Measurements from ENCODE around the gene SLC26A2.

SLC26A2 gene

GRCh38 chr5:149999359-149999758, 38.8 kb downstream of the SLC26A2 start:
- Histone ChIP-seq H4K8ac (ENCODE audit: low read depth, low read length) (no peak overlapping the region), H2BK5ac (ENCODE audit: low read length) (no peak overlapping the region), H3K9ac (ENCODE audit: low read length) (peak overlapping the region; percentile 11), H3K4me2 (ENCODE audit: low read length) (no peak overlapping the region), H2AK5ac (ENCODE audit: low read length) (no peak overlapping the region), H3K4me1 (ENCODE audit: control insufficient read depth, low read depth, low read length) (peaks cover 7% of the 10 kb centered on the region), H3K27me3 (ENCODE audit: insufficient read depth, low read length, poor library complexity) (no peaks in the 10 kb centered on the region), H3K27ac (ENCODE audit: low read depth, low read length) (no peak overlapping the region), H2BK120ac (ENCODE audit: low read depth, low read length) (no peak overlapping the region), H3K4me3 (ENCODE audit: low read length) (no peak overlapping the region), H3K79me1 (ENCODE audit: low read length) (peaks cover 7% of the 10 kb centered on the region), H3K18ac (ENCODE audit: low read length) (no peak overlapping the region), H3K36me3 (ENCODE audit: control insufficient read depth, insufficient read depth, low read length) (no peaks in the 10 kb centered on the region), H3K23ac (ENCODE audit: low read length) (no peak overlapping the region), H4K5ac (ENCODE audit: low read length) (no peak overlapping the region), H3K79me2 (ENCODE audit: control insufficient read depth, insufficient read depth, low read length) (peaks cover 20% of the 10 kb centered on the region), H3K4ac (ENCODE audit: low read depth, low read length) (no peak overlapping the region), H2BK15ac (replicated peaks; ENCODE audit: low read depth) (no peak overlapping the region), H3K56ac (ENCODE audit: low read length) (no peak overlapping the region)
- DNase-seq = no peak
- WGBS (ENCODE audit: extremely low coverage, insufficient coverage, low lambda C conversion rate) = no CpG with 5 or more reads among the region's 3 CpGs

DNA sequence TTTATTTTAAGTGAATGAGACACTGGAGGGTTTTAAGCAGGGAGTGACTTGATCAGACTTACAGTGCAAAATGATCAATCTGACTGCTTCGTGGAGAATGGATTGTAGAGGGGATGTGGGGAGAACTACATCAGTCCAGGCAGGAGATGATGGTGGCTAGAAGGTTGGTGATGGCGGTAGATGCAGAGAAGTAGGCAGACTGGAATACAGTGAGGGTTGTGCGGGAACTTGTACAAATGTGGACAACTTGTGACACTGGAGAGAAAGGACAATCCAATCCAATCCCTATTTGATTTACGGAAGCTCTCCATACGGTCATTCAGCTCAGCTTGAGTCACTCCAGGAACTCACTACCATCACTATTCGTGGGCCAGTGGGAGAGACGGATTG, 39.3 kb downstream of the SLC26A2 start:
- no CpG with 5 or more reads among the region's 7 CpGs for WGBS (ENCODE audit: extremely low coverage, insufficient coverage, low lambda C conversion rate)
- H2BK15ac ChIP-seq (replicated peaks; ENCODE audit: low read depth) = no peak overlapping the region
- H4K5ac ChIP-seq (ENCODE audit: low read length) = peak overlapping the region; percentile 95

DNA sequence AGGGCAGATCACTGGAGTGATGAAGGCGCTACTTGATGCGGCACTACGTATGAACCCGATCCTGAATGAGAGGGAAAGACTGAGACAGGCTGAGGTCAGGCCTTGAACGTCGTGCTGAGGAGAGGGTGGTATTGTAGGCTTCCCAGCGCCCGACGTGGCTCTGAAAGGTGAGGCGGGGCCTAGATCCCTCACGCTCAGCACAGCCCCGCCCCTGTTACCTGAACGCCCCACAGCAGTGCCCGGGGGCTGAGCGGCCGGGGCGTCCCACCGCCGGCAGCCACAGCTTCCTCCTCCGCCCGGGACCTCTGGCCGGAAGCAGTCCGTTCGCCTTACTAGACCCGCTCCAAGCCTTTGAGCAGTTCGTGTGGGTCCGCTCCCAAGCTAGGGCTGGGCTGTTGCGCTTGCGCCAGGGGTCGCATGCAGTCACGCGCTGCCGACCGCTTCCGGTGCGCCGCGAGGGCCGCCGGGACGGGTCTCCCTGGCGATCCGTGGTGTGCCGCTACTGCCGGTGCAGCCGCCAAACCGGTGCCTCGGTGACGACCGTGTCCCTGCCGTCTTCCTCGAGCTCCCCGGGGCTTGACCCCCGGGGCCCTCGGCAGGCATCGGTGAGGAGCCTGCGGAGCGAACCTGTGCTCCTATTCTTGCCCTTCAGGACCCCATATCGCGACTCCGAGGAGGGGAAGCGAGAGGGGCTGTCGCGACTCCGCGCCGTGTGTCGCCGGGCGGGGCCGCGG, 39.9 kb downstream of the SLC26A2 start, which contains the start of the genes HMGXB3 and TIGD6:
HMGXB3 (plus strand) TSS at position 484 of the 734 bp plus-strand sequence. CDS start 4,114 bp downstream, outside the sequence.
TIGD6 (minus strand) TSS at position 399 of the 734 bp plus-strand sequence. CDS start 4,306 bp downstream, outside the sequence.
- DNase-seq = peak; percentile 99
- Histone ChIP-seq H2BK15ac (replicated peaks; ENCODE audit: low read depth) (no peak within 1 kb of the TSS), H3K23ac (ENCODE audit: low read length) (peak within 1 kb of the TSS; percentile 92), H3K4me3 (ENCODE audit: low read length) (peak within 1 kb of the TSS; percentile 64), H3K4me2 (ENCODE audit: low read length) (peak within 1 kb of the TSS; percentile 94), H3K18ac (ENCODE audit: low read length) (peak within 1 kb of the TSS; percentile 61), H3K27me3 (ENCODE audit: insufficient read depth, low read length, poor library complexity) (no peaks in the 10 kb centered on the region), H2AK5ac (ENCODE audit: low read length) (peak within 1 kb of the TSS; percentile 46), H3K4me1 (ENCODE audit: control insufficient read depth, low read depth, low read length) (peaks cover 7% of the 10 kb centered on the region), H3K4ac (ENCODE audit: low read depth, low read length) (peak within 1 kb of the TSS; percentile 5), H2BK120ac (ENCODE audit: low read depth, low read length) (no peak within 1 kb of the TSS), H3K79me2 (ENCODE audit: control insufficient read depth, insufficient read depth, low read length) (peaks cover 20% of the 10 kb centered on the region), H3K56ac (ENCODE audit: low read length) (peak within 1 kb of the TSS; percentile 95), H2BK5ac (ENCODE audit: low read length) (no peak within 1 kb of the TSS), H3K79me1 (ENCODE audit: low read length) (peaks cover 7% of the 10 kb centered on the region), H3K27ac (ENCODE audit: low read depth, low read length) (peak within 1 kb of the TSS; percentile 61), H4K5ac (ENCODE audit: low read length) (peak within 1 kb of the TSS; percentile 95), H3K36me3 (ENCODE audit: control insufficient read depth, insufficient read depth, low read length) (no peaks in the 10 kb centered on the region), H3K9ac (ENCODE audit: low read length) (peak within 1 kb of the TSS; percentile 97), H4K8ac (ENCODE audit: low read depth, low read length) (no peak within 1 kb of the TSS)
- WGBS (ENCODE audit: extremely low coverage, insufficient coverage, low lambda C conversion rate) = no CpG with 5 or more reads among the region's 72 CpGs

More for the DNA sequence above, 39.3 kb downstream of the SLC26A2 start:
- Histone ChIP-seq H3K4ac (ENCODE audit: low read depth, low read length) (peak overlapping the region; percentile 5), H3K18ac (ENCODE audit: low read length) (no peak overlapping the region), H3K79me2 (ENCODE audit: control insufficient read depth, insufficient read depth, low read length) (peaks cover 20% of the 10 kb centered on the region), H3K27me3 (ENCODE audit: insufficient read depth, low read length, poor library complexity) (no peaks in the 10 kb centered on the region), H3K23ac (ENCODE audit: low read length) (no peak overlapping the region), H2BK120ac (ENCODE audit: low read depth, low read length) (no peak overlapping the region), H3K56ac (ENCODE audit: low read length) (peak overlapping the region; percentile 95), H3K79me1 (ENCODE audit: low read length) (peaks cover 7% of the 10 kb centered on the region), H3K4me2 (ENCODE audit: low read length) (peak overlapping the region; percentile 94), H2BK5ac (ENCODE audit: low read length) (no peak overlapping the region), H3K27ac (ENCODE audit: low read depth, low read length) (peak overlapping the region; percentile 61), H3K9ac (ENCODE audit: low read length) (peak overlapping the region; percentile 97), H2AK5ac (ENCODE audit: low read length) (peak overlapping the region; percentile 46), H3K36me3 (ENCODE audit: control insufficient read depth, insufficient read depth, low read length) (no peaks in the 10 kb centered on the region), H3K4me3 (ENCODE audit: low read length) (peak overlapping the region; percentile 62), H3K4me1 (ENCODE audit: control insufficient read depth, low read depth, low read length) (peaks cover 7% of the 10 kb centered on the region), H4K8ac (ENCODE audit: low read depth, low read length) (no peak overlapping the region)
- DNase-seq = no peak

DNA sequence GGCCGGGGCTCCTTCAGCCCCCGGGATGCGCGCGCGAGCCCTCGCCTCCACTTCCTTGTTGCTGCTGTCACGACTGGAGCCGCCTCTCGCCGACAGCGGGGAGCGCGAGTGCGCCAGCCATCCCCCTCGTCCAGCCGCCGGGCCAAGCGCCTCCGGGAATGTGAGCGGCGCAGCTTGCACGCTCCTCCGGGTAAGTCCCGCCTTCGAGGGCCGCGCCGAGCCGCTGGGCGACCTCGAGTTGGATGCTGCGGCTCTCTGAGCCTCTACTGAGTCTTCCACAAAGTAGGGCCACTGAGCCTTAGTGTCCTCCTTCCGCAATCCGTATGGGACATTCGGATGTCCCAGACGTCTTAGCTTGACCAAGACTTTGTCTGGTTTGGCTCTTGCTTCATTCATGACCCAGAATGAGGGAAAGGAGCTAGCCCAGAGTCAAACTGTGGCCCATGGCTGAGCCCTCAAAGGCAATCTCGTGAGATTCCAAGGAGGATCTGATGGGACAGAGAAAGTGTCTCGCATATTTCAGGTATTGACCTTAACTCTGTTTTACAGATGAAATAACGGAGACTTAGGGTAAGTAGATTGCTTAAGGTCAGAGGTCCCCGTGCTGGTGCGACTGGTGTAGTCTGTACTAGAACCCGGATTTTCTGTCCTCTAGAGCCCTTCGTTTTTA, 40.6 kb downstream of the SLC26A2 start:
- Histone ChIP-seq H2BK5ac (ENCODE audit: low read length) (no peak overlapping the region), H3K79me2 (ENCODE audit: control insufficient read depth, insufficient read depth, low read length) (peaks cover 20% of the 10 kb centered on the region), H3K27me3 (ENCODE audit: insufficient read depth, low read length, poor library complexity) (no peaks in the 10 kb centered on the region), H3K4me3 (ENCODE audit: low read length) (peak overlapping the region; percentile 64), H3K36me3 (ENCODE audit: control insufficient read depth, insufficient read depth, low read length) (no peaks in the 10 kb centered on the region), H3K23ac (ENCODE audit: low read length) (peak overlapping the region; percentile 92), H3K4me2 (ENCODE audit: low read length) (peak overlapping the region; percentile 81), H2BK15ac (replicated peaks; ENCODE audit: low read depth) (no peak overlapping the region), H3K18ac (ENCODE audit: low read length) (peak overlapping the region; percentile 61), H3K27ac (ENCODE audit: low read depth, low read length) (no peak overlapping the region), H4K8ac (ENCODE audit: low read depth, low read length) (no peak overlapping the region), H4K5ac (ENCODE audit: low read length) (no peak overlapping the region), H3K4ac (ENCODE audit: low read depth, low read length) (no peak overlapping the region), H3K9ac (ENCODE audit: low read length) (peak overlapping the region; percentile 97), H2AK5ac (ENCODE audit: low read length) (no peak overlapping the region), H3K56ac (ENCODE audit: low read length) (peak overlapping the region; percentile 95), H2BK120ac (ENCODE audit: low read depth, low read length) (no peak overlapping the region), H3K4me1 (ENCODE audit: control insufficient read depth, low read depth, low read length) (peaks cover 7% of the 10 kb centered on the region), H3K79me1 (ENCODE audit: low read length) (peaks cover 7% of the 10 kb centered on the region)
- WGBS (ENCODE audit: extremely low coverage, insufficient coverage, low lambda C conversion rate) = no CpG with 5 or more reads among the region's 44 CpGs
- peak; percentile 70 for DNase-seq

- peak overlapping the region; percentile 81 for H3K4me2 ChIP-seq (ENCODE audit: low read length)
- no peaks in the 10 kb centered on the region for H3K36me3 ChIP-seq (ENCODE audit: control insufficient read depth, insufficient read depth, low read length)
- H3K4ac ChIP-seq (ENCODE audit: low read depth, low read length) = no peak overlapping the region
- WGBS (ENCODE audit: extremely low coverage, insufficient coverage, low lambda C conversion rate) = no CpG with 5 or more reads among the region's 8 CpGs
- H3K23ac ChIP-seq (ENCODE audit: low read length) = no peak overlapping the region
- H3K27ac ChIP-seq (ENCODE audit: low read depth, low read length) = no peak overlapping the region
- no peak overlapping the region for H2BK15ac ChIP-seq (replicated peaks; ENCODE audit: low read depth)
- no peak overlapping the region for H4K8ac ChIP-seq (ENCODE audit: low read depth, low read length)
- H2BK5ac ChIP-seq (ENCODE audit: low read length) = no peak overlapping the region
- peaks cover 7% of the 10 kb centered on the region for H3K4me1 ChIP-seq (ENCODE audit: control insufficient read depth, low read depth, low read length)
- peaks cover 20% of the 10 kb centered on the region for H3K79me2 ChIP-seq (ENCODE audit: control insufficient read depth, insufficient read depth, low read length)
- H3K56ac ChIP-seq (ENCODE audit: low read length) = peak overlapping the region; percentile 95
- H3K79me1 ChIP-seq (ENCODE audit: low read length) = peaks cover 7% of the 10 kb centered on the region
- H3K4me3 ChIP-seq (ENCODE audit: low read length) = peak overlapping the region; percentile 64
- DNase-seq = peak; percentile 84
- H2AK5ac ChIP-seq (ENCODE audit: low read length) = no peak overlapping the region
- H3K18ac ChIP-seq (ENCODE audit: low read length) = no peak overlapping the region
- no peaks in the 10 kb centered on the region for H3K27me3 ChIP-seq (ENCODE audit: insufficient read depth, low read length, poor library complexity)
- no peak overlapping the region for H2BK120ac ChIP-seq (ENCODE audit: low read depth, low read length)
- H4K5ac ChIP-seq (ENCODE audit: low read length) = no peak overlapping the region
- H3K9ac ChIP-seq (ENCODE audit: low read length) = peak overlapping the region; percentile 97
Measured at GRCh38 chr5:150001660-150002486, 41.3 kb downstream of the SLC26A2 start.

Measured in mesendoderm (in vitro differentiated cells).